HEK293 (cell line): ENCODE measurements around the gene SPECC1.
A peak's percentile ranks its signal among the peaks of the same experiment; 100 is the strongest.

Source experiments
- EGR2 ChIP-seq: fragments of 450-650 bp; formaldehyde crosslinking; IDR thresholded peaks from 2 replicates; pipeline ENCODE4 v1.5.1; 2016; ENCODE audit warnings: low read depth, missing biosample characterization, missing genetic modification characterization
- GLI4 ChIP-seq: fragments of 450-650 bp; formaldehyde crosslinking; IDR thresholded peaks from 2 replicates; pipeline ENCODE4 v1.5.1; 2016; ENCODE audit warnings: missing biosample characterization, missing genetic modification characterization
- GLIS1 ChIP-seq: fragments of 450-650 bp; formaldehyde crosslinking; IDR thresholded peaks from 2 replicates; pipeline ENCODE4 v1.5.1; 2016; ENCODE audit warnings: missing biosample characterization, missing genetic modification characterization
- GLIS2 ChIP-seq: fragments of 450-650 bp; formaldehyde crosslinking; IDR thresholded peaks from 2 replicates; pipeline ENCODE4 v1.5.1; 2016; ENCODE audit warnings: missing biosample characterization, missing genetic modification characterization
- IKZF3 ChIP-seq: fragments of 450-650 bp; IDR thresholded peaks from 2 replicates; pipeline ENCODE4 v1.5.0; 2018; ENCODE audit warnings: missing biosample characterization, mild to moderate bottlenecking, missing genetic modification characterization, moderate library complexity
- KLF17 ChIP-seq: fragments of 450-650 bp; formaldehyde crosslinking; IDR thresholded peaks from 2 replicates; pipeline ENCODE4 v1.5.1; 2016; ENCODE audit warnings: missing biosample characterization, missing genetic modification characterization
- KLF8 ChIP-seq: fragments of 450-650 bp; formaldehyde crosslinking; IDR thresholded peaks from 2 replicates; pipeline ENCODE4 v1.5.1; 2016; ENCODE audit warnings: missing biosample characterization, missing genetic modification characterization
- REST ChIP-seq: fragments of 450-650 bp; formaldehyde crosslinking; IDR thresholded peaks from 2 replicates; pipeline ENCODE4 v1.5.1; 2016; ENCODE audit warnings: missing biosample characterization, missing genetic modification characterization
- SP2 ChIP-seq: fragments of 450-650 bp; formaldehyde crosslinking; IDR thresholded peaks from 2 replicates; pipeline ENCODE4 v1.5.1; 2016; ENCODE audit warnings: missing biosample characterization, missing genetic modification characterization
- TRIM28 ChIP-seq: IDR thresholded peaks from 2 replicates; pipeline ENCODE4 v1.6.1; 2011; ENCODE audit warnings: low read length, control low read depth, borderline replicate concordance
- ZBTB21 ChIP-seq: fragments of 450-650 bp; formaldehyde crosslinking; IDR thresholded peaks from 2 replicates; pipeline ENCODE4 v1.5.1; 2017; ENCODE audit warnings: missing biosample characterization, missing genetic modification characterization
- ZEB2 ChIP-seq: fragments of 450-650 bp; formaldehyde crosslinking; IDR thresholded peaks from 2 replicates; pipeline ENCODE4 v1.5.1; 2016; ENCODE audit warnings: missing biosample characterization, missing genetic modification characterization
- ZFP69B ChIP-seq: fragments of 450-650 bp; formaldehyde crosslinking; IDR thresholded peaks from 2 replicates; pipeline ENCODE4 v1.5.1; 2016; ENCODE audit warnings: missing biosample characterization, missing genetic modification characterization
- ZIC2 ChIP-seq: fragments of 450-650 bp; formaldehyde crosslinking; IDR thresholded peaks from 2 replicates; pipeline ENCODE4 v1.5.1; 2016; ENCODE audit warnings: missing biosample characterization, missing genetic modification characterization
- ZNF175 ChIP-seq: fragments of 450-650 bp; formaldehyde crosslinking; IDR thresholded peaks from 2 replicates; pipeline ENCODE4 v1.5.1; 2016; ENCODE audit warnings: missing biosample characterization, missing genetic modification characterization
- ZNF223 ChIP-seq: fragments of 450-650 bp; formaldehyde crosslinking; IDR thresholded peaks from 2 replicates; pipeline ENCODE4 v1.5.1; 2016; ENCODE audit warnings: missing biosample characterization, missing genetic modification characterization
- ZNF266 ChIP-seq: fragments of 450-650 bp; formaldehyde crosslinking; IDR thresholded peaks from 2 replicates; pipeline ENCODE4 v1.5.1; 2016; ENCODE audit warnings: missing biosample characterization, missing genetic modification characterization, low read depth
- ZNF311 ChIP-seq: fragments of 450-650 bp; formaldehyde crosslinking; IDR thresholded peaks from 2 replicates; pipeline ENCODE4 v1.5.1; 2017; ENCODE audit warnings: missing biosample characterization, missing genetic modification characterization, borderline replicate concordance
- ZNF335 ChIP-seq: fragments of 450-650 bp; formaldehyde crosslinking; conservative IDR thresholded peaks from 2 replicates; pipeline ENCODE4 v1.5.1; 2016; ENCODE audit warnings: missing biosample characterization, missing genetic modification characterization
- ZNF341 ChIP-seq: fragments of 450-650 bp; formaldehyde crosslinking; IDR thresholded peaks from 2 replicates; pipeline ENCODE4; 2016; ENCODE audit warnings: low read depth, missing biosample characterization, missing genetic modification characterization
- ZNF398 ChIP-seq: fragments of 450-650 bp; formaldehyde crosslinking; IDR thresholded peaks from 2 replicates; pipeline ENCODE4 v1.5.1; 2017; ENCODE audit warnings: missing biosample characterization, missing genetic modification characterization
- ZNF473 ChIP-seq: fragments of 450-650 bp; formaldehyde crosslinking; IDR thresholded peaks from 2 replicates; pipeline ENCODE4 v1.5.1; 2017; ENCODE audit warnings: missing biosample characterization, missing genetic modification characterization
- ZNF600 ChIP-seq: fragments of 450-650 bp; formaldehyde crosslinking; IDR thresholded peaks from 2 replicates; pipeline ENCODE4 v1.5.1; 2016; ENCODE audit warnings: missing biosample characterization, missing genetic modification characterization
- ZSCAN30 ChIP-seq: fragments of 450-650 bp; IDR thresholded peaks from 2 replicates; pipeline ENCODE4 v1.5.1; 2018; ENCODE audit warnings: missing biosample characterization, mild to moderate bottlenecking, missing genetic modification characterization, moderate library complexity
- TF ChIP-seq, protein P1 (sequence below): fragments of 450-650 bp; formaldehyde crosslinking; IDR thresholded peaks from 2 replicates; pipeline ENCODE4 v1.5.1; 2016; ENCODE audit warnings: missing biosample characterization, missing genetic modification characterization
- TF ChIP-seq, protein P2 (sequence below): fragments of 450-650 bp; formaldehyde crosslinking; conservative IDR thresholded peaks from 2 replicates; pipeline ENCODE4 v1.5.1; 2016; ENCODE audit warnings: low read depth, missing biosample characterization, missing genetic modification characterization

Gene SPECC1

DNA sequence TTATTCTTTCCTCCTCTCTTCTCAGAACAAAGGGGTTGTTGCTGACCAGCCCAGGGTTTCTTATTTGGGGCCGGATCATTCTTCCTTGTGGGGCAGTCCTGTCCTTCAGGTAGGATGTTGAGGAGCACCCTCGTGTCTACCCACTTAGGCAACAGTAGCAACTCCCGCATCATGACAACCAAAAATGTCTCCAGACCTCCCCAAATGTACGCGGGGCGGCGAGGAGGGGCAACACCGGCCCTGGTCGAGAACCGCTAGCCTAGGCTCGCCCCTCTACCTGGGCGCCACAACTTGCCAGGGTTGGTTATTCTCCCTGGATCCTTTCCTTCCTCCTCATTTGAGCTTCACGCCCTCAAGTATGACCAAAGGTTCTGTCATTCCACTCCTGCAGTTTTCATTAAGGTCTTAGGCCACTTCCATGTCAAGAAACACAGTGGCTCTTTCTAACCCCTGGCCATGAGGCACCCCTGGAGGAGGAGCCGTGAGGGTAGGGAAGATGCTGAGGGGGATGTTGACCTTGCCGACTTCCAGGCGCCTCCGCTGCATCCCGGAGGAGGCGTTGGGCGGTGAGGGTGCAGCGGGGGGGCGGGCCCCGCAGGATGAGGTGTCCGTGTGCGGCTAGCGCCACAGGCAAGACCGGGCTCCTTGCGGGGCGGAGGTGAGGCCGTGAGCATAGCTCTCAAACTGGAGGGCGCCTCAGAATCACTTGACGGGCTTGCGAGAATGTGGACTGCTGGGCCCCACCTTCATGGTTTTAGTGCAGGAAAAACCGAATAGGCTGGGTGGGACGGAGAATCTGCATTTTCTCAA, 712 bp upstream of the SPECC1 start (continued):
- no peak for TF ChIP-seq TRIM28
- no peak for TF ChIP-seq ZNF175 (tag by site-specific recombination)
- TF ChIP-seq, protein P1, sequence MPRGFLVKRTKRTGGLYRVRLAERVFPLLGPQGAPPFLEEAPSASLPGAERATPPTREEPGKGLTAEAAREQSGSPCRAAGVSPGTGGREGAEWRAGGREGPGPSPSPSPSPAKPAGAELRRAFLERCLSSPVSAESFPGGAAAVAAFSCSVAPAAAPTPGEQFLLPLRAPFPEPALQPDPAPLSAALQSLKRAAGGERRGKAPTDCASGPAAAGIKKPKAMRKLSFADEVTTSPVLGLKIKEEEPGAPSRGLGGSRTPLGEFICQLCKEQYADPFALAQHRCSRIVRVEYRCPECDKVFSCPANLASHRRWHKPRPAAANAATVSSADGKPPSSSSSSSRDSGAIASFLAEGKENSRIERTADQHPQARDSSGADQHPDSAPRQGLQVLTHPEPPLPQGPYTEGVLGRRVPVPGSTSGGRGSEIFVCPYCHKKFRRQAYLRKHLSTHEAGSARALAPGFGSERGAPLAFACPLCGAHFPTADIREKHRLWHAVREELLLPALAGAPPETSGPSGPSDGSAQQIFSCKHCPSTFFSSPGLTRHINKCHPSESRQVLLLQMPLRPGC = no peak
- peak; percentile 58 for TF ChIP-seq ZNF341 (tag by site-specific recombination)
- peak; percentile 60 for TF ChIP-seq EGR2 (tag by site-specific recombination)
- peak; percentile 95 for TF ChIP-seq ZFP69B (tag by site-specific recombination)
- TF ChIP-seq ZNF223 = no peak
- TF ChIP-seq REST (tag by site-specific recombination) = no peak
- TF ChIP-seq ZNF600 (tag by site-specific recombination) = no peak
- TF ChIP-seq ZSCAN30 (tag by site-specific recombination) = no peak
- peak; percentile 70 for TF ChIP-seq ZIC2 (tag by site-specific recombination)
- TF ChIP-seq ZNF335 (tag by site-specific recombination) = peak; percentile 94
- peak; percentile 36; the same call in 1 of the 2 replicates for TF ChIP-seq KLF17 (tag by site-specific recombination)
- TF ChIP-seq ZBTB21 (tag by site-specific recombination) = 0 out of 2 replicates have a peak, but pooled peaks have one; percentile 27
- TF ChIP-seq GLI4 (tag by site-specific recombination) = no peak
- TF ChIP-seq GLIS2 (tag by site-specific recombination) = peak; percentile 80
- TF ChIP-seq ZNF398 = peak; percentile 79
- TF ChIP-seq ZNF311 (tag by site-specific recombination) = no peak
- peak; percentile 51 for TF ChIP-seq SP2
- TF ChIP-seq ZEB2 (tag by site-specific recombination) = peak; percentile 10; the same call in 1 of the 2 replicates
- peak; percentile 57 for TF ChIP-seq GLIS1
- TF ChIP-seq, protein P2, sequence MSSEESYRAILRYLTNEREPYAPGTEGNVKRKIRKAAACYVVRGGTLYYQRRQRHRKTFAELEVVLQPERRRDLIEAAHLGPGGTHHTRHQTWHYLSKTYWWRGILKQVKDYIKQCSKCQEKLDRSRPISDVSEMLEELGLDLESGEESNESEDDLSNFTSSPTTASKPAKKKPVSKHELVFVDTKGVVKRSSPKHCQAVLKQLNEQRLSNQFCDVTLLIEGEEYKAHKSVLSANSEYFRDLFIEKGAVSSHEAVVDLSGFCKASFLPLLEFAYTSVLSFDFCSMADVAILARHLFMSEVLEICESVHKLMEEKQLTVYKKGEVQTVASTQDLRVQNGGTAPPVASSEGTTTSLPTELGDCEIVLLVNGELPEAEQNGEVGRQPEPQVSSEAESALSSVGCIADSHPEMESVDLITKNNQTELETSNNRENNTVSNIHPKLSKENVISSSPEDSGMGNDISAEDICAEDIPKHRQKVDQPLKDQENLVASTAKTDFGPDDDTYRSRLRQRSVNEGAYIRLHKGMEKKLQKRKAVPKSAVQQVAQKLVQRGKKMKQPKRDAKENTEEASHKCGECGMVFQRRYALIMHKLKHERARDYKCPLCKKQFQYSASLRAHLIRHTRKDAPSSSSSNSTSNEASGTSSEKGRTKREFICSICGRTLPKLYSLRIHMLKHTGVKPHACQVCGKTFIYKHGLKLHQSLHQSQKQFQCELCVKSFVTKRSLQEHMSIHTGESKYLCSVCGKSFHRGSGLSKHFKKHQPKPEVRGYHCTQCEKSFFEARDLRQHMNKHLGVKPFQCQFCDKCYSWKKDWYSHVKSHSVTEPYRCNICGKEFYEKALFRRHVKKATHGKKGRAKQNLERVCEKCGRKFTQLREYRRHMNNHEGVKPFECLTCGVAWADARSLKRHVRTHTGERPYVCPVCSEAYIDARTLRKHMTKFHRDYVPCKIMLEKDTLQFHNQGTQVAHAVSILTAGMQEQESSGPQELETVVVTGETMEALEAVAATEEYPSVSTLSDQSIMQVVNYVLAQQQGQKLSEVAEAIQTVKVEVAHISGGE (tag by site-specific recombination) = peak; percentile 21; the same call in 1 of the 2 replicates
- TF ChIP-seq ZNF473 (tag by site-specific recombination) = no peak
- TF ChIP-seq IKZF3 = no peak
- TF ChIP-seq ZNF266 = no peak
- TF ChIP-seq KLF8 (tag by site-specific recombination) = peak; percentile 35; the same call in 1 of the 2 replicates
